GM23338 (cell line): ENCODE data around the gene RXRB. TPM values are rescaled to one million over a fixed set of nuclear protein-coding genes. Genes with fewer than 3 reads are reported as not detected.

ENCODE experiments used
- ATAC-seq: fragments of 200-7000 bp; cut with Tn5 transposase; 3 replicates; pipeline ENCODE4 v1.9.1; 2020
- DNase-seq: peaks from one replicate; pipeline ENCODE4 v3.0.0-alpha.2; 2015; ENCODE audit warnings: low spot score
- H2AFZ ChIP-seq: fragments of 200-600 bp; sonication (generic); 2 replicates; pipeline ENCODE4 v1.8.0; 2016; ENCODE audit warnings: antibody characterized with exemption, mild to moderate bottlenecking, moderate library complexity
- H3F3A ChIP-seq: fragments of 200-600 bp; sonication (generic); replicated peaks from 2 replicates; pipeline ENCODE4 v1.8.0; 2017; ENCODE audit warnings: antibody characterized with exemption, mixed run types, low read depth
- H3K27ac ChIP-seq: fragments of 200-600 bp; sonication (generic); 2 replicates; pipeline ENCODE4 v1.6.1; 2016; ENCODE audit warnings: low read depth
- H3K27me3 ChIP-seq: fragments of 200-600 bp; sonication (generic); 2 replicates; pipeline ENCODE4 v1.8.0; 2016; ENCODE audit warnings: mild to moderate bottlenecking, mixed run types, moderate library complexity; ENCODE audit not compliant: insufficient read depth
- H3K36me3 ChIP-seq: fragments of 200-600 bp; sonication (generic); 2 replicates; pipeline ENCODE4 v1.8.0; 2016; ENCODE audit warnings: mild to moderate bottlenecking; ENCODE audit not compliant: insufficient read depth
- H3K4me1 ChIP-seq: fragments of 200-600 bp; sonication (generic); 2 replicates; pipeline ENCODE4 v1.8.0; 2016; ENCODE audit warnings: mild to moderate bottlenecking, moderate library complexity; ENCODE audit not compliant: insufficient read depth
- H3K4me2 ChIP-seq: fragments of 200-600 bp; sonication (generic); 2 replicates; pipeline ENCODE4 v1.7.1; 2017; ENCODE audit warnings: mixed run types
- H3K4me3 ChIP-seq: fragments of 200-600 bp; sonication (generic); 2 replicates; pipeline ENCODE4 v1.6.1; 2016; ENCODE audit warnings: mixed run types
- H3K79me2 ChIP-seq: fragments of 200-600 bp; sonication (generic); replicated peaks from 2 replicates; pipeline ENCODE4 v1.8.0; 2017; ENCODE audit warnings: mild to moderate bottlenecking; ENCODE audit not compliant: insufficient read depth
- H3K9me2 ChIP-seq: fragments of 200-600 bp; sonication (generic); 2 replicates; pipeline ENCODE4 v1.8.0; 2017; ENCODE audit not compliant: insufficient read depth
- H4K20me1 ChIP-seq: fragments of 200-600 bp; sonication (generic); replicated peaks from 2 replicates; pipeline ENCODE4 v1.8.0; 2017; ENCODE audit warnings: mild to moderate bottlenecking; ENCODE audit not compliant: insufficient read depth
- H3K27ac Mint-ChIP-seq: 2 replicates; pipeline ENCODE4 v1.8.0; 2020; ENCODE audit warnings: inconsistent platforms, mild to moderate bottlenecking, moderate library complexity, mixed read lengths
- H3K27me3 Mint-ChIP-seq: 3 replicates; pipeline ENCODE4 v1.8.0; 2022; ENCODE audit warnings: low read depth, mild to moderate bottlenecking, moderate library complexity, mixed read lengths, inconsistent platforms; ENCODE audit not compliant: insufficient read depth, poor library complexity
- H3K36me3 Mint-ChIP-seq: 3 replicates; pipeline ENCODE4 v1.8.0; 2021; ENCODE audit warnings: low read depth, mild to moderate bottlenecking, inconsistent platforms, moderate library complexity, mixed read lengths
- H3K4me1 Mint-ChIP-seq: 3 replicates; pipeline ENCODE4 v1.8.0; 2020; ENCODE audit warnings: mild to moderate bottlenecking, inconsistent platforms, mixed read lengths
- H3K4me3 Mint-ChIP-seq: 3 replicates; pipeline ENCODE4 v1.8.0; 2021; ENCODE audit warnings: moderate library complexity, mild to moderate bottlenecking, inconsistent platforms, mixed read lengths
- H3K9me3 Mint-ChIP-seq: 3 replicates; pipeline ENCODE4 v1.8.0; 2020; ENCODE audit warnings: moderate library complexity, mild to moderate bottlenecking, inconsistent platforms, mixed read lengths
- CREB1 ChIP-seq: fragments of 250-450 bp; sonication (Bioruptor Pico); IDR thresholded peaks from 2 replicates; pipeline ENCODE4 v1.5.0; 2020; ENCODE audit warnings: low read depth, mild to moderate bottlenecking, moderate library complexity
- ETS1 ChIP-seq: IDR thresholded peaks from 2 replicates; pipeline ENCODE4 v1.6.1; 2016; ENCODE audit warnings: antibody characterized with exemption
- EZH2 ChIP-seq: fragments of 200-600 bp; sonication (generic); IDR thresholded peaks from one replicate; pipeline ENCODE4 v1.8.0; 2017; ENCODE audit warnings: antibody characterized with exemption, mild to moderate bottlenecking, low read depth; ENCODE audit not compliant: unreplicated experiment
- EZH2phosphoT487 ChIP-seq: fragments of 200-600 bp; sonication (generic); IDR thresholded peaks from one replicate; pipeline ENCODE4 v1.8.1; 2018; ENCODE audit warnings: antibody characterized with exemption; ENCODE audit not compliant: unreplicated experiment
- JUNB ChIP-seq: IDR thresholded peaks from one replicate; pipeline ENCODE4 v1.6.1; 2016; ENCODE audit warnings: antibody characterized with exemption; ENCODE audit not compliant: unreplicated experiment
- POLR2AphosphoS5 ChIP-seq: IDR thresholded peaks from 2 replicates; pipeline ENCODE4 v1.6.1; 2016; ENCODE audit warnings: antibody characterized with exemption, low read depth
- STAT1 ChIP-seq: IDR thresholded peaks from one replicate; pipeline ENCODE4 v1.6.1; 2016; ENCODE audit warnings: antibody characterized with exemption; ENCODE audit not compliant: unreplicated experiment
- ZNF114 ChIP-seq: fragments of 250-450 bp; sonication (Bioruptor Pico); IDR thresholded peaks from 2 replicates; pipeline ENCODE4 v1.5.0; 2020; ENCODE audit warnings: mild to moderate bottlenecking, moderate library complexity
- ZNF462 ChIP-seq: fragments of 250-450 bp; sonication (Bioruptor Pico); IDR thresholded peaks from 2 replicates; pipeline ENCODE4 v1.5.0; 2020; ENCODE audit warnings: mild to moderate bottlenecking, moderate library complexity
- polyA plus RNA-seq: library from polyadenylated mRNA; unstranded; fragments of >200 nt; fragmentation: Nextera tagmentation; extraction: Ambion mirVana; gene quantifications from 2 replicates; pipeline ENCODE4 v1.2.1, GENCODE V29; 2016
- total RNA-seq: library from RNA; depleted of rRNA; stranded (reverse); fragments of >200 nt; shearing (Covaris generic); gene quantifications from 2 replicates; pipeline ENCODE4 v1.2.3, GENCODE V29; 2014

RXRB gene
- total and polyA plus RNA-seq, 2 experiments from 2014 or later: 6.9 to 11.6 TPM

GRCh38 chr6:33209856-33210255 lies 9.4 kb upstream of the RXRB start:
- Mint-ChIP-seq H3K27ac (no peak overlapping the region), H3K36me3 (peaks cover 19% of the 10 kb centered on the region), H3K4me3 (peak overlapping the region; percentile 79; the same call in 2 of the 3 replicates), H3K4me1 (peaks cover 51% of the 10 kb centered on the region), H3K9me3 (no peaks in the 10 kb centered on the region; the same call in 2 of the 3 replicates), H3K27me3 (peaks cover 72% of the 10 kb centered on the region)
- Histone ChIP-seq H3K4me1 (peaks cover 53% of the 10 kb centered on the region), H3K9me2 (no peaks in the 10 kb centered on the region), H3K4me3 (no peak overlapping the region), H3K36me3 (no peaks in the 10 kb centered on the region), H3K27ac (no peak overlapping the region), H4K20me1 (peaks cover 17% of the 10 kb centered on the region; the same call in 1 of the 2 replicates), H3K4me2 (no peak overlapping the region), H3K27me3 (peaks cover 91% of the 10 kb centered on the region), H3F3A (peaks cover 7% of the 10 kb centered on the region; the same call in 1 of the 2 replicates), H3K79me2 (peaks cover 5% of the 10 kb centered on the region; the same call in 1 of the 2 replicates), H2AFZ (no peak overlapping the region)
- ATAC-seq (no peak), DNase-seq (no peak)
- TF ChIP-seq ETS1: no peak
- no peak for TF ChIP-seq JUNB
- no peak for TF ChIP-seq POLR2AphosphoS5
- no peak for TF ChIP-seq CREB1 (CRISPR knock-in tag)
- TF ChIP-seq ZNF462 (CRISPR knock-in tag): no peak
- no peak for TF ChIP-seq EZH2
- no peak for TF ChIP-seq EZH2phosphoT487
- TF ChIP-seq ZNF114 (CRISPR knock-in tag): no peak
- TF ChIP-seq STAT1: no peak
